ENCODE results near the gene ZKSCAN8. TPM values are rescaled to one million over a fixed set of nuclear protein-coding genes. Genes with fewer than 3 reads are reported as not detected.
"Not testable (repeated sequence)": the region's sequence is repeated elsewhere in the genome, so short reads cannot be mapped to it uniquely, and the experiment has no call there.

Gene ZKSCAN8
- total RNA-seq (2014; rRNA removed; shearing (Covaris generic)) = 12.0 and 13.2 TPM in 2 replicates
- 4.1 TPM in 2 replicates for polyA plus RNA-seq (2016; fragmentation: Nextera tagmentation; extraction: Ambion mirVana)

GRCh38 chr6:28141500-28142329, at the start of gene ZKSCAN8:
ZKSCAN8 (plus strand) TSS chr6:28141883; CDS start chr6:28148408, 6,525 bp downstream.
- Histone ChIP-seq H3K79me2 (ENCODE audit: insufficient read depth) (peaks cover 63% of the 10 kb centered on the region), H3K4me2 (ENCODE audit: unreplicated experiment) (peak within 1 kb of the TSS; percentile 98), H3F3A (ENCODE audit: insufficient read depth) (peaks cover 9% of the 10 kb centered on the region; the same call in 1 of the 2 replicates), H2AFZ (peak within 1 kb of the TSS; percentile 99), H3K27me3 (replicated peaks; ENCODE audit: insufficient read depth) (no peaks in the 10 kb centered on the region), H3K4me1 (ENCODE audit: insufficient read depth) (peaks cover 27% of the 10 kb centered on the region), H3K27ac (peak within 1 kb of the TSS; percentile 73), H3K9me2 (ENCODE audit: insufficient read depth) (no peaks in the 10 kb centered on the region), H3K4me3 (peak within 1 kb of the TSS; percentile 93), H3K9ac (peak within 1 kb of the TSS; percentile 95), H3K36me3 (ENCODE audit: low read depth) (peaks cover 13% of the 10 kb centered on the region), H4K20me1 (ENCODE audit: insufficient read depth) (peaks cover 4% of the 10 kb centered on the region; the same call in 1 of the 2 replicates), H3K9me3 (ENCODE audit: low read depth) (no peaks in the 10 kb centered on the region)
- in situ Hi-C loops (cut with MboI) = no loop called here
- TF ChIP-seq EZH2 (IDR thresholded peaks at IDR 0.05; ENCODE audit: insufficient read depth, poor library complexity, severe bottlenecking) (no peak), EZH2phosphoT487 (IDR thresholded peaks at IDR 0.05; ENCODE audit: insufficient read depth, low read depth) (no peak)
- WGBS, 2 experiments (ENCODE audit: low coverage in 1 of 2, low lambda C conversion rate in 2 of 2, missing lambda C conversion rate in 2 of 2) = 1 to 2% methylated on average over 52 of the region's 52 CpGs
- peak; percentile 88 for DNase-seq

GRCh38 chr6:28102222-28102621, 39.5 kb upstream of the ZKSCAN8 start:
- H3K9me2 ChIP-seq (ENCODE audit: insufficient read depth); H3K27me3 ChIP-seq (replicated peaks; ENCODE audit: insufficient read depth); H3K4me3 ChIP-seq; in situ Hi-C loops (cut with MboI); H4K20me1 ChIP-seq (ENCODE audit: insufficient read depth); H3K9ac ChIP-seq; H3K4me1 ChIP-seq (ENCODE audit: insufficient read depth); H3K79me2 ChIP-seq (ENCODE audit: insufficient read depth); H3K27ac ChIP-seq; DNase-seq; H3K4me2 ChIP-seq (ENCODE audit: unreplicated experiment); H3K9me3 ChIP-seq (ENCODE audit: low read depth); H3K36me3 ChIP-seq (ENCODE audit: low read depth); H2AFZ ChIP-seq: not testable (repeated sequence)
- peaks cover 18% of the 10 kb centered on the region for H3F3A ChIP-seq (ENCODE audit: insufficient read depth)
- 59 to 68% methylated on average over 7 of the region's 7 CpGs for WGBS, 2 experiments (ENCODE audit: low coverage in 1 of 2, low lambda C conversion rate in 2 of 2, missing lambda C conversion rate in 2 of 2)

- H3K9me2 ChIP-seq (ENCODE audit: insufficient read depth); H3K4me1 ChIP-seq (ENCODE audit: insufficient read depth); H3K9ac ChIP-seq; in situ Hi-C loops (cut with MboI); H3K79me2 ChIP-seq (ENCODE audit: insufficient read depth); H3K4me2 ChIP-seq (ENCODE audit: unreplicated experiment); DNase-seq; H3K4me3 ChIP-seq; H3K36me3 ChIP-seq (ENCODE audit: low read depth); H4K20me1 ChIP-seq (ENCODE audit: insufficient read depth); H3K27ac ChIP-seq; H3K9me3 ChIP-seq (ENCODE audit: low read depth); H2AFZ ChIP-seq; H3K27me3 ChIP-seq (replicated peaks; ENCODE audit: insufficient read depth): not testable (repeated sequence)
- H3F3A ChIP-seq (ENCODE audit: insufficient read depth) = peaks cover 18% of the 10 kb centered on the region
Measured at GRCh38 chr6:28102699-28103098, 39.0 kb upstream of the ZKSCAN8 start.

- WGBS, 2 experiments (ENCODE audit: low coverage in 1 of 2, low lambda C conversion rate in 2 of 2, missing lambda C conversion rate in 2 of 2) = 1 to 2% methylated on average over 50 to 54 of the region's 54 CpGs
- H3F3A ChIP-seq (ENCODE audit: insufficient read depth) = peaks cover 18% of the 10 kb centered on the region
- H3K27ac ChIP-seq = peak overlapping the region; percentile 41
- peak overlapping the region; percentile 99 for H2AFZ ChIP-seq
- in situ Hi-C loops (cut with MboI) = no loop called here
- peak overlapping the region; percentile 74 for H3K9ac ChIP-seq
- peak overlapping the region; percentile 79 for H3K4me2 ChIP-seq (ENCODE audit: unreplicated experiment)
- H3K9me2 ChIP-seq (ENCODE audit: insufficient read depth) = no peaks in the 10 kb centered on the region
- no peaks in the 10 kb centered on the region for H3K36me3 ChIP-seq (ENCODE audit: low read depth)
- no peaks in the 10 kb centered on the region for H4K20me1 ChIP-seq (ENCODE audit: insufficient read depth)
- no peaks in the 10 kb centered on the region for H3K9me3 ChIP-seq (ENCODE audit: low read depth)
- TF ChIP-seq EZH2 (IDR thresholded peaks at IDR 0.05; ENCODE audit: insufficient read depth, poor library complexity, severe bottlenecking) (no peak), EZH2phosphoT487 (IDR thresholded peaks at IDR 0.05; ENCODE audit: insufficient read depth, low read depth) (no peak)
- peak overlapping the region; percentile 79 for H3K4me3 ChIP-seq
- peak; percentile 90 for DNase-seq
- no peaks in the 10 kb centered on the region for H3K4me1 ChIP-seq (ENCODE audit: insufficient read depth)
- no peaks in the 10 kb centered on the region for H3K79me2 ChIP-seq (ENCODE audit: insufficient read depth)
- H3K27me3 ChIP-seq (replicated peaks; ENCODE audit: insufficient read depth) = no peaks in the 10 kb centered on the region
Measured at GRCh38 chr6:28104392-28105244, 37.1 kb upstream of the ZKSCAN8 start.

Measured in GM23248 (cell line).